HG03457 (cell line): ENCODE data around the gene RPL22.

Source experiments
- ATAC-seq: cut with Tn5 transposase; IDR thresholded peaks from one replicate; pipeline ENCODE4 v1.9.1; 2021; ENCODE audit warnings: moderate number of reproducible peaks; ENCODE audit not compliant: unreplicated experiment

Gene RPL22

GRCh38 chr1:6199298-6200187 is at the start of gene RPL22:
Gene RPL22, minus strand, starts transcription at chr1:6199595. Its CDS starts 22 bp downstream, at chr1:6199573.
- ATAC-seq: peak; percentile 86

GRCh38 chr1:6248161-6248776 is 48.9 kb upstream of the RPL22 start:
- no peak for ATAC-seq

GRCh38 chr1:6247651-6248050 is 48.3 kb upstream of the RPL22 start:
- no peak for ATAC-seq

- ATAC-seq: no peak
Observed at GRCh38 chr1:6246497-6247467, 47.4 kb upstream of the RPL22 start.

GRCh38 chr1:6245869-6246496 is 46.6 kb upstream of the RPL22 start:
- ATAC-seq: no peak

- peak; percentile 48 for ATAC-seq
Observed at GRCh38 chr1:6245086-6245868, 45.9 kb upstream of the RPL22 start.

- no peak for ATAC-seq
Observed at GRCh38 chr1:6244401-6245049, 45.1 kb upstream of the RPL22 start.

GRCh38 chr1:6243993-6244392 is 44.6 kb upstream of the RPL22 start, which contains the start of gene HES3:
Gene HES3, plus strand, starts transcription at chr1:6244179. Its CDS starts 187 bp downstream, at chr1:6244366.
- no peak for ATAC-seq

- no peak for ATAC-seq
Observed at GRCh38 chr1:6243053-6243834, 43.8 kb upstream of the RPL22 start.

GRCh38 chr1:6241887-6242740 is 42.7 kb upstream of the RPL22 start:
- no peak for ATAC-seq

GRCh38 chr1:6241107-6241886 is 41.9 kb upstream of the RPL22 start:
- ATAC-seq: no peak

- no peak for ATAC-seq
Observed at GRCh38 chr1:6239950-6240768, 40.8 kb upstream of the RPL22 start.

GRCh38 chr1:6239213-6239752 is 39.9 kb upstream of the RPL22 start:
- ATAC-seq: no peak

- ATAC-seq: no peak
Observed at GRCh38 chr1:6237093-6237492, 37.7 kb upstream of the RPL22 start.

GRCh38 chr1:6235296-6235677 is 35.9 kb upstream of the RPL22 start:
- no peak for ATAC-seq
